ENCODE results near the gene IL20. TPM values are rescaled to one million over a fixed set of nuclear protein-coding genes. Genes with fewer than 3 reads are reported as not detected.

The IL20 gene
- total and polyA plus RNA-seq, 11 donors = not detected

DNA sequence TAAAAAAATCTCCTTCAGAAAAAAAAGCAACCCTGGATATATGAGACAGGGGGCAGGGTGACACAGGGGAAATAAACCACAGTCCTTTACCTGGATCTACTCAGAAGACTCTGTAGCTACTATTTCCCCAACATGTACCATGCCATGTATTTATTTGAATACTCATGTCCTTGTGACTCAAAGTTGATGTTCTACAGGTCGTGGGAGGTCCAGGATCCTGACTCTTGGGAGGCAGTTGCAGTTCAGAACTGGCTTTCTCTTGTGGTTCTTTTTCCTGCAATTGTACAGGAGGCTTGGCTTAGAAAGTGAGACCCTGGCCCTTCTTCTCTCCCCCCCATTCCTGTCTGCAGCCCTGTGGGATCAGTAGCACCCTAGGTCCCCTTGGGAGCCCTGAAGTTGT is 26.0 kb downstream of the IL20 start:
- Histone ChIP-seq H3K27ac (no peak overlapping the region), H3K4me1 (peaks cover 0 to 15% (median 2%) of the 10 kb centered on the region in 12 donors), H3K4me3 (no peak overlapping the region), H3K36me3 (no peaks in the 10 kb centered on the region), H3K9me3 (no peaks in the 10 kb centered on the region), H3K27me3 (peaks cover 0 to 8% (median 0%) of the 10 kb centered on the region in 9 donors)
- intact Hi-C loops (cut with DNase I) = no loop called here
- TF ChIP-seq, protein P1, sequence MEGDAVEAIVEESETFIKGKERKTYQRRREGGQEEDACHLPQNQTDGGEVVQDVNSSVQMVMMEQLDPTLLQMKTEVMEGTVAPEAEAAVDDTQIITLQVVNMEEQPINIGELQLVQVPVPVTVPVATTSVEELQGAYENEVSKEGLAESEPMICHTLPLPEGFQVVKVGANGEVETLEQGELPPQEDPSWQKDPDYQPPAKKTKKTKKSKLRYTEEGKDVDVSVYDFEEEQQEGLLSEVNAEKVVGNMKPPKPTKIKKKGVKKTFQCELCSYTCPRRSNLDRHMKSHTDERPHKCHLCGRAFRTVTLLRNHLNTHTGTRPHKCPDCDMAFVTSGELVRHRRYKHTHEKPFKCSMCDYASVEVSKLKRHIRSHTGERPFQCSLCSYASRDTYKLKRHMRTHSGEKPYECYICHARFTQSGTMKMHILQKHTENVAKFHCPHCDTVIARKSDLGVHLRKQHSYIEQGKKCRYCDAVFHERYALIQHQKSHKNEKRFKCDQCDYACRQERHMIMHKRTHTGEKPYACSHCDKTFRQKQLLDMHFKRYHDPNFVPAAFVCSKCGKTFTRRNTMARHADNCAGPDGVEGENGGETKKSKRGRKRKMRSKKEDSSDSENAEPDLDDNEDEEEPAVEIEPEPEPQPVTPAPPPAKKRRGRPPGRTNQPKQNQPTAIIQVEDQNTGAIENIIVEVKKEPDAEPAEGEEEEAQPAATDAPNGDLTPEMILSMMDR (IDR thresholded peaks at IDR 0.05) = no peak
- no peak for TF ChIP-seq POLR2A (IDR thresholded peaks at IDR 0.05)
- no peak for ATAC-seq
- 72 to 91% (median 89%) methylated on average over 1 of the region's 1 CpG for WGBS, 4 donors
- no peak for DNase-seq

DNA sequence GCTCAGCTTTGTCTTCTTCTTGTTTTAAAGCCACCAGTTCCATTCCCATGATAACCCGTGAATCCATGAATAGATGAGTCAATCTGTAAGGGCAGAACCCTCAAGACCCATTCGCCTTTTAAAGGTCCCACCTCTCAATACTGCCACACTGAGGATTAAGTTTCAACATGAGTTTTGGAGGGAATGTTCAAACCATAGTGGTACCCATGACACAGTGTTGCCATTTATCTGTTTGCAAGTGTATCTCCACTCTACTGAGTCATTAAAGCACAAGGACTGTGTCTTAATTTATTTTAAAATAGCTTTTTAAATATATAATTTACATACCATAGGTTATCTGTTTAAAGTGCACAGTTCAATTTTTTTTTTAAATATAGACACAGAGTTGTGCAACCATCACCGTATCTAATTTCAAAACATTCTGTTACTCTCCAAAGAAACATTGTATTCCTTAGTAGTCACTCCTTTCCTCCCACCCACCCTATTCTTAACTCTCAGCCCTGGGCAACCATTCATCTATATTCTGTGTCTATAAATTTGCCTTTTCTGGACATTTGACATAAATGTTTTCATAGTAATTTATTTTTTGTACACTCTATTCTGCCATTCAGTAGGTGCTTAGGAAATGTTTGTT is 27.0 kb downstream of the IL20 start:
- no peak overlapping the region for H3K27ac ChIP-seq
- TF ChIP-seq POLR2A (IDR thresholded peaks at IDR 0.05) = no peak
- TF ChIP-seq, protein P1 (IDR thresholded peaks at IDR 0.05) = no peak
- H3K4me3 ChIP-seq = no peak overlapping the region
- H3K27me3 ChIP-seq = peaks cover 0 to 8% (median 0%) of the 10 kb centered on the region in 9 donors
- no peaks in the 10 kb centered on the region for H3K9me3 ChIP-seq
- H3K36me3 ChIP-seq = no peaks in the 10 kb centered on the region
- 82 to 93% (median 88%) methylated on average over 3 of the region's 3 CpGs for WGBS, 4 donors
- intact Hi-C loops (cut with DNase I) = no loop called here
- peaks cover 0 to 15% (median 2%) of the 10 kb centered on the region in 12 donors for H3K4me1 ChIP-seq
- ATAC-seq = no peak
- DNase-seq = no peak

DNA sequence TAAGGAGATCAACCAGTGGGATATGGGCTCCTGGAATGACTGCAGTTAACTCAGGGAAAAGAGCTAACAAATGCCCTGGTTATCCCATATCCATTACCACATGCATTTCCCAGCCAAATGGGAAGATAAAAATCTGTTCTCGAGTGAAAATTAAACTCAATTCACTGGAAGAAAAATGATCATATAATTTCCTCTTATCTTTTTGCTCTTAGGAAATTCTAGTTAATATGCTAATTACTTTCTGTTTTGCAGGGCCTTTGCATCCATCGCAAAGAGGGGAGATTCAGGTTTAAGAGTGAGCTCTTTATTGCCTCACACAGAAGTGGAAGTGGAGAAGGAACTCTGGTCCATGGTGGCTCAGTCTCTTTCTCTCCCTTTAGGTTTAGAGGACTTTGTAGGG is 28.0 kb downstream of the IL20 start:
- DNase-seq (no peak), ATAC-seq (no peak)
- Histone ChIP-seq H3K9me3 (no peaks in the 10 kb centered on the region), H3K4me3 (no peak overlapping the region), H3K36me3 (no peaks in the 10 kb centered on the region), H3K27ac (no peak overlapping the region), H3K27me3 (peaks cover 0 to 10% (median 0%) of the 10 kb centered on the region in 9 donors), H3K4me1 (peaks cover 0 to 15% (median 2%) of the 10 kb centered on the region in 12 donors)
- TF ChIP-seq, protein P1 (IDR thresholded peaks at IDR 0.05) = no peak
- no peak for TF ChIP-seq POLR2A (IDR thresholded peaks at IDR 0.05)
- intact Hi-C loops (cut with DNase I) = no loop called here
- WGBS, 4 donors = 82 to 87% (median 86%) methylated on average over 2 of the region's 2 CpGs

DNA sequence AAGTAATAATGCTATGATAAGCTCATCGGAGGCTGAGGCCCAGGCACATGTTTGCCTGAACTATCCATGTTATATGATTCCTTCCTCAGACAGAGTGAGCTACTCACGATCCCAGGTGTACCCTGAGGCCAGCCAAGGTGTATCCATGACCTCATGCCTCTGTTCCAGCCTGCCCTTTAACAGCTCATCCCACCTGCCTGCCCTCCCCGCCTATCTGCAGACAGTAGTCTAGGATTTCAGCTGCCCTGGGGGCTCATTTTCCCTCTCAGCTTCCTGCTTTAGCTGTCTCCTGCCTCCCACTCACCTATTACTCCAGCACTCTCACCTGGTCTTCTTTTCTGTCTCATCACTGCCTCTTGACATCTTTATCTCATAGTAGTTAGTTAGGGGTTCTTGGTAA is 29.9 kb downstream of the IL20 start:
- H3K4me1 ChIP-seq = peaks cover 0 to 11% (median 2%) of the 10 kb centered on the region in 12 donors
- H3K9me3 ChIP-seq = no peaks in the 10 kb centered on the region
- DNase-seq (no peak), ATAC-seq (no peak)
- H3K36me3 ChIP-seq = no peaks in the 10 kb centered on the region
- no peak for TF ChIP-seq POLR2A (IDR thresholded peaks at IDR 0.05)
- TF ChIP-seq, protein P1 (IDR thresholded peaks at IDR 0.05) = no peak
- no peak overlapping the region for H3K4me3 ChIP-seq
- peaks cover 0 to 13% (median 0%) of the 10 kb centered on the region in 9 donors for H3K27me3 ChIP-seq
- intact Hi-C loops (cut with DNase I) = no loop called here
- H3K27ac ChIP-seq = no peak overlapping the region
- WGBS, 4 donors = 84 to 90% (median 85%) methylated on average over 3 of the region's 3 CpGs
